ENCODE results near the gene ADRB2.
"Not testable (repeated sequence)": the region's sequence is repeated elsewhere in the genome, so short reads cannot be mapped to it uniquely, and the experiment has no call there.

The ADRB2 gene

DNA sequence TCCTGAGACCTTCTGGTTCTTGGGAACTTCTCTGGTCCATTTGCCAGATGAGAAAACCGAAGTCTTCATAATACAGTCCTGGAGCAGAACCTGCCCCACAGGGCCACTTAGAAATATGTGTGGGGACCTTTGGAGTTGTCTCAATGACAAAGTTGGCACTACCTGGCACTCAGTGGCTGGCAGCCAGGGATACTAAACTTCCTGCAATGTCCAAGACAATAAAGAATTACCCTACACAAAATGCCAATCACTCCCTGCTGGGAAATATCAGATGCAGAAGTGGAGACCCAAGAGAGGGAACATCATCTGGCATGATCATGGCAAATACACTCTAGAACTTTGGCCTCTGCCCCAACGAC lies 29.6 kb downstream of the ADRB2 start:
- DNase-seq, result no peak

DNA sequence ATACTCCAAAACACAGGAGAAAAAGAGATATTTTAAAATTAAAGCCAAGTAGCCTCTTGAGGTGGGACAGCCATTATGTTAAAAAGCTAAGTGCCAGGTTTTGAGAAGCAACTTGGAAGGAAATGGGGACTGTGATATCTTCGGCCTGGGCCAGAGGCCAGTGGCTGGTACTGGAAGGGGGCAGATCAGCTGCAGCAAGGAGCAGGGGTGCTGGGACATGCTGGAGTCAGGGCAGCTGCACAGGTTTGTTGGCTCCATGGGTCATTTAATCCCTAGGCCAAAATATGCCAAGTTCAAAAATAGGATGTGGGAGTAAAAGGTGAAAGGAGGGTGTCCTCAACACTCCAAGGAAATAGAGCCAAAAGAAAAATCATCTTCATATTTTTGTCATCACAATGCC lies 30.0 kb downstream of the ADRB2 start:
- no peak for DNase-seq

DNA sequence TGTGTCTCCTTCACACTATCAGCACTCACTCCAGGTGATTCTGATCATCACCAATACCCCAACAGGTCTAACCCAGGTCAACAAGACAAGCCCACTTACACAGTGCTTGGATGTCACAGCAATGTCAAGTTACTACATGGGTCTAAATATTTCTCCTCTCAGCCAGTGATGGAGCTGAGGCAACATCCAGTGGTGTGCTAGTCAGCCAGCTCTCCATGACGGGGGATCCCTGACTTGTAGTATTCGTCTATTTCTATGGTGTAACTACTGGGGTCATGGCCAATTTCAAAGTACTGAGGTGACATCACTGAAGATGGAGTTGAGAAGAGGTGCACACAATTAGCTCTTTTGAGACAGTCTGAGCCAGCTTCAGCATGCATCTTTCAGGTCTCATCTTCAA lies 31.1 kb downstream of the ADRB2 start:
- no peak for DNase-seq

DNA sequence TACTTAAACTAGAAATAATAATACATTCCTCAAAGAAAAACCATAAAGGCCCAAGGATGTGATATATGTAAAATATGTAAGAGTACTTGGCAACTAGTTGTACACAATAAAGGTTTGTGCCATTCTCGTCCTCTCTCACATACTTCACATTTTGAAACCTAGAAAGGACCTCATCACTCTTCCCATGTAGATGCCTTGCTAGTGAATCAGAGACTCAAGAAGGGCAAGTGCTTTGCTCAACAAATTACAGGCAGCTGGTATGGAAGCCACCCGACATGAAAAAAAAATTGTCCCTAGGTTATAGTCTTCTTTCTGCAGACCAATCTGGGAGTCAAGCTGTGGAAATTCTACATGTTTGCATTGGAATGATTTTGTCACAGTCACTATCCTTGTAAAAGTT lies 31.7 kb downstream of the ADRB2 start:
- DNase-seq, result peak; percentile 56

DNA sequence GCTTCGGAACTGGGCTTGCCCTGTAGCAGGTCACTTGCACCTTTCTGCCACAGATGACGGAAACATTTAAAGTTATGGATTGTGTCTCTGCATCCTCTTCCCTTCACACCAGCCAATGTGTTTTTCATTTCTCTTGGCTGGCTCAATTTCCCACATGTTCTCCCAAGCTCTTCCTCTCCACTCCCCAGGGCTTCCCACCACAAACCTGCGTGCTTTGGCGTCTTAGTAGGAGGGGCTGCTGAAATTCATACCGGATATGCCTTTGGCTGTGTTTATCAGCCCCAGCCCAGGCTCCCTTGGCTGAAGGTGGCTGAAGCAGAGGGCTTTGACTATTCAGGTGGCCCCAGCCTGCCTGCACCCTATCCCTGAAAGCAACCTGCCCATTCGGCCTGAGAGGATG lies 32.1 kb downstream of the ADRB2 start:
- peak; percentile 44 for DNase-seq

DNA sequence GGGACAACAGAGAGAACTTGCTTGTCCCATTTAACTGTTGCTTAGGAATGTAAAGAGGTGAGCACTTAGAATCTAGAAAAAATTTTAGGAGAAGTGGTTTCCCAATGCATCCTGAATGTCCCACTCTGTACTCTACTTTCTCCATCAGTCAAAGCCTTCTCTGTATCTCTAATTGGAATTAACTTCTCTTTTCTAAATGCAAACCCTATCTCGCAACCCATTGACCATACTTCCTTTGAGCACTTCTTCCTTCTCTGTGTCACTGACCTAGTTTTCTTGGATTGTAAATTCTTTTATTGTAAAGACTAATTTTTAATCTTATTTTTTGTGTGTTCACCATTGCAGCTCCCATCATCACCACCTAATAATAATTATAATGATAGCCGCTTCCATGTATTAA lies 33.3 kb downstream of the ADRB2 start:
- no peak for DNase-seq

DNA sequence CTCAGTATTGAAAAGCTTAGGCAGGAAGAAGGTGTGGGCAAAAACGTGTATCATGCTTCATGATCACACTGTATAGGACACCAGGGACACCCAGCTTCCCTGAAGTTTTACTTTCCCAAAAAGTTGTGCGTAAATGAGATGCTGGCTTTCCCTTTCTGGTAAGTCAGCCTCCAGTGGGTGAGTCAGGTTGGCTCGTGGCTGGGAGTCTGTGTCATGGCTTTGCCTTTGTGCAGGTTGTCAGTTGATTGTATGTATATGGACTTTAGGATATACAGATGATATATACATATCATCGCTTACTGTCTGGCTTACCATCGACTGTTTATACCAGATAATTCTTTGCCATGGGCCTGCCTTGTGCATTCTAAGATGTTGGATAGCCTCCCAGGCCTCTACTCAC lies 34.2 kb downstream of the ADRB2 start:
- DNase-seq, result no peak

DNA sequence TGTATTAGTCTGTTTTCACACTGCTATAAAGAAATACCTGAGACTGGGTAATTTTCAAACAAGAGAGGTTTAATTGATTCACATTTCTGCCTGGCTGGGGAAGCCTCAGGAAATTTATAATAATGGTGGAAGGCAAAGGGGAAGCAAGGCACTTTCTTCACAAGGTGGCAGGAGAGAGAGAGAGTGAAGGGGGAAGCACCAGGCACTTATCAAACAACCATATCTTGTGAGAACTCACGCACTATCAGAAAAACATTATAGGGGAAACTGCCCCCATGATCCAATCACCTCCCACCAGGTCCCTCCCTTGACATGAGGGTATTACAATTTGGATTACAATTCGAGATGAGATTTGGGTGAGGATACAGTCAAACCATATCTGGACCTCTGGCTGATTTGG lies 34.7 kb downstream of the ADRB2 start:
- no peak for DNase-seq

DNA sequence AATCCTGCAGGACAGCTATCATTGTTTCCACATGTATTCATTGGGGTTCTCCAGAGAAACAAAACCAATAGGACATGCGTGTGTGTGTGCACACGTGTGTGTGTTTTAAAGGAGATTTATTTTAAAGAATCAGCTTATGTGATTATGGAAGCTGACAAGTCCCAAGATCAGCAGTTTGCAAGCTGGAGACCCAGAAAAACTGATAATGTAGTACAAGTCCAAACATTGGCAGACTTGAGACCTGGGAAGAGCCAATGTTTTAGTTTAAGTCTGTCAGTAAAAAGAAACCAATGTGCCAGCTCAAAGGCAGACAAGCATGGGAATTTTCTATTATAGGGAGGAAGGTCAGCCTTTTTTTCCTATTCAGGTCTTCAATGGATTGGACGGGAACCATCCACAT lies 35.3 kb downstream of the ADRB2 start:
- no peak for DNase-seq

DNA sequence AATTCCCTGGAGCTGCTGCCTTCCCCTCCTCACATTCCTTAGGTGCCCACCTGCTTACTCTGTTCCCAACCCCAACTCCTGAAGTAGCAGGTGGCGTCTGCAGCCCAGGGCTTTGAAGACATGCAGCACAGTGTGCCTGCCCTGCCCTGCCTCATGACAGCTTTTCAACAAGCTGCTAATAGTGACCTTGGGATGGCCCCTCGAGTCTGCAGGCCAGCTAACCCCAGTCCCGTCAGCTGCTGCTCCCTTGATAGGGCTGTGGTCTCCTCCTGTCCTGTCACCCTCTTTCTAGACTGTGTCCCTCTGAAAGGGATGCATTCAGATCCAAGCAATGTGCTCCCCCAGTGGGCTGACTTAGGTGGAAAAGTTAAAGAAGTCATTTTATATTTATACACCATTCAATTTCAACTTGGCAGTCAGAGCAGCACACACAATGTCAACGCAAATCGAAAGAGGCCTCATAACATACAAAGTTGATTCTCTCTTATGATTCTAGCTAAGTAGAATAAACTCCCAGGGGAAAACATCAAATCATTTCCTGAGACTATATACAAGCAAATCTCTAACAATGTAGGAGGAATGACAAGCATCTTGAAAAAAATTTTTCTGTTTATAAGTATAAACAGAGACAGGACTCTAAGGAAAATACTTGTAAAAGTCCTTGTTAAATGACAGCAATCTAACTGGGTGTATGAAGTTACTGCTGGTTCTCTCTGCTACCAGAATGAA lies 37.9 kb downstream of the ADRB2 start:
- DNase-seq, result no peak

DNA sequence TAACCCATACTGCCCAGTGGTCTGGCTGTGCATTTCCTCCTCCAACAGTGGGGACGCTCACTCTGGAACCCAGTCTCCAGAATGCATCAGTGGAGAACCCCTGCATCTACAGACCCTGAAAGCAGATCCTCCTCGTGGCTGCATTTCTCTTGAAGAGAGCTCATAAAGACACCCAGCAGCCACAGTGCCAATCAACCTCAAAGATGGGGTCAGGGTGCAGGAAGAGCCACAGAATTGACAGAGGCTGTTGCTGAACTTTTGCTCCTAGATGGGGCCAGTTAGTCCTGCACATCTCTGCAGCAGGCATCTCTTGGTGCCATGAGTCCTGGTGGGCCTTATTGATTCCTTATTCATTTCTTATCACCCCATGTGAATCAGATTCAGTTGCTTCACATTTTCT lies 39.6 kb downstream of the ADRB2 start:
- DNase-seq, result no peak

DNA sequence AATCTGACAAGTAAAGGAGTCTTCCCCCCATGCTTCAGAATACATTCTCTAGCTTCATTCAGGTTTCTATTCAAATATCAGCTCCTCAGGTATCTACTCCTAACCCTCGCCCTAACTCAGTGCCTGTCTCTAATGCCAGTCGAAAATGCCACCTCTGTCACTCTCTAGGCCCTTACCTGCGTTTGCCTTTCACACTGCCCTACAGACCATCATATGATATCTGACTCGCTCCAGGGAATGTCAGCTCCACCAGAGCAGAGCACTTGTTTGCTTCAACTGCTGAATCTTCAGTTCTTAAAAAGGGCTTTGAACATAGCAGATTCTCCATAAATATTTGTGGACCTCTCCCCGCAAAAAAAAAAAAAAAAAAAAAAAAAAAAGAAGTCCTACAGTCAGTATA lies 46.7 kb downstream of the ADRB2 start:
- no peak for DNase-seq

DNA sequence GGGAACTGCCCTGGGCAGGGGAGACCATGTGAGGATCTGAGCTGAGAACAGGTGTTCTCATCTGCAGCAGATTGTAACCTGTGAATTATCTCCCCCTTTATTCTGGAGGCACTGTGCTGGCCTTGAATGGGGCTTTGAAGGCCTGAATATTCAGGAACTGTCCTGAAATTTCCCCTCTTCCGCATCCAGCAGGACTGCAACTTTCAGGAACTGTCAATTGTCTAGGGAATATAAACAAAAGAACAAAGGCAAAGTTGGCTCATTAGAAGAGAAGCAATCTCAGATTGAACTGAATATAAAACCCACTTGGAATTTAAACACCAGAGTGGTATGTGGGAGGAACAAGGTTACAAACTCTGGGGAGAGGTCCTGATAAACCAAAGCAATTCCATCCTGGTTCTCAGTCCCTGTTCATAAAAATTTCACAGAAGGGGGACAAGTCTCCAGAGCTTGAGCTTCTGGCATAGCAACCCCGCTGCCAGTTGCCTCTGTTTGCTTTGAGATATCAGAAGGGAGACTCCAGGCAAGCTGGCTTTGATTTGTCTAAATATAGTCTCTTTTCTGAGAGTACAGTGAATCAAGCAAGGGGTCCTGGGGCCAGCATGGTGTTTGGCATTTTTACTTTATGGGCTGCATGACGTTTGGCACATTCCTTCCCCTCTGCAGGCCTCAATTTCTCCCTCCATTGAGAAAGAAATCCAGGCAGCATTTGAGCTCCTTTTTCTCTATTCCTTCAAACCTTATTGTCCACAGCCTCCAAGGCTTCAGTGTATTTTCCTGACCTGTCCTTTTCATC lies 47.5 kb downstream of the ADRB2 start:
- DNase-seq, result no peak

DNA sequence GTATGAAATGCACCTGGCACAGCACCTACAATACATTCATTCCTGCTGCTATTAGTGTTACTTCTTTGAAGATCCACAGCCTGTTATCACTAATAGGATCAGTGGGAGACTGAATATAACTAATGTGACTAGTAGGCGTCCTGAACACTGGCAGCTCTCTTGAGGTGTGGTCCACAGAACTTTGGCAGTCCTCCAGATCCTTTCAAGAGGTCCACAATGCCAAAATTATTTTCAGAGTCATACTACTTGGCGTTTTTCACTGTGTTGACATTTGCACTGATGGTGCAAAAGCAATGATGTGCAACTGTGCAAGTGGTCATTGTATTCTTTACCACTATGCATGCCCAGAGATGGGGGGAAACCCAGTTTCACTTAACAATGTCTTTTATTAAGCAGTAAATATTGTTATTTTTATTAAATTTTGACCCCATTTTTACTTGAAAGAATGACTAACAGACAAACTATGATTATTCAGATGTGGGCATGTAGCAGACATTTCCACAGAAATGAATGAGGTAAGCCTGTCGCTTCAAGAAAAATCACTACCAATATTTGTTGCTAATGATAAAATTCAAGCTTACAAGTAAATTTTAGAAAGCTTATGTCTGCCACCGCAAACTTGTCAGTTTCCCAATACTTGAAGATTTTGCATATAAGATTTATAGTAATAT lies 48.9 kb downstream of the ADRB2 start:
- DNase-seq, result no peak

DNA sequence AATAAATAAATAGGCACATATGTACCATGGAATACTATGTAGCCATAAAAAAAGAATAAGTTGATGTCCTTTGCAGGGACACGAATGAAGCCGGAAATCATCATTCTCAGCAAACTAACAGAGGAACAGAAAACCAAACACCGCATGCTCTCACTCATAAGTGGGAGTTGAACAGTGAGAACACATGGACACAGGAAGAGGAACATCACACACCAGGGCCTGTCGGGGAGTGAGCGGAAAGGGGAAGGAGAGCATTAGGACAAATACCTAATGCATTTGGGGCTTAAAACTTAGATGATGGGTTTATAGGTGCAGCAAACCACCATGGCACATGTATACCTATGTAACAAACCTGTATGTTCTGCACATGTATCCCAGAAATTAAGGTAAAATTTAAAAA lies 51.0 kb downstream of the ADRB2 start:
- DNase-seq, result not testable (repeated sequence)

All from fibroblast of skin of abdomen (primary cell).